H9 (cell line): ENCODE results near the gene OTX2. TPM values are rescaled to one million over a fixed set of nuclear protein-coding genes. Genes with fewer than 3 reads are reported as not detected.

ENCODE experiments used
- DNase-seq: peaks from one replicate; pipeline ENCODE4 v3.0.0-alpha.2; 2017
- H2AFZ ChIP-seq: one replicate; pipeline ENCODE4 v1.6.1; 2013; ENCODE audit warnings: mild to moderate bottlenecking, low read length, control low read depth, moderate library complexity
- H2AK5ac ChIP-seq: 2 replicates; pipeline ENCODE4 v1.6.1; 2013; ENCODE audit warnings: low read length, control low read depth, mixed read lengths; ENCODE audit not compliant: insufficient read length
- H2BK120ac ChIP-seq: one replicate; pipeline ENCODE4 v1.6.1; 2013; ENCODE audit warnings: low read depth, mild to moderate bottlenecking, low read length, control low read depth, inconsistent platforms; ENCODE audit not compliant: poor library complexity, severe bottlenecking
- H2BK12ac ChIP-seq: 2 replicates; pipeline ENCODE4 v1.6.1; 2013; ENCODE audit warnings: low read length, control low read depth, mixed read lengths, low read depth; ENCODE audit not compliant: insufficient read length
- H2BK15ac ChIP-seq: 2 replicates; pipeline ENCODE4 v1.6.1; 2013; ENCODE audit warnings: low read depth, low read length, control low read depth
- H2BK20ac ChIP-seq: one replicate; pipeline ENCODE4 v1.6.1; 2013; ENCODE audit warnings: low read depth, mild to moderate bottlenecking, low read length, control low read depth, inconsistent platforms; ENCODE audit not compliant: poor library complexity, severe bottlenecking
- H2BK5ac ChIP-seq: 2 replicates; pipeline ENCODE4 v1.6.1; 2013; ENCODE audit warnings: low read length, control low read depth, mixed read lengths; ENCODE audit not compliant: insufficient read length
- H3K14ac ChIP-seq: 2 replicates; pipeline ENCODE4 v1.6.1; 2013; ENCODE audit warnings: low read length, control low read depth; ENCODE audit not compliant: insufficient read depth
- H3K18ac ChIP-seq: 2 replicates; pipeline ENCODE4 v1.6.1; 2013; ENCODE audit warnings: low read depth, mild to moderate bottlenecking, mixed read lengths, low read length, control low read depth; ENCODE audit not compliant: insufficient read length
- H3K23ac ChIP-seq: 2 replicates; pipeline ENCODE4 v1.6.1; 2013; ENCODE audit warnings: low read length, control low read depth, mixed read lengths, low read depth; ENCODE audit not compliant: insufficient read length
- H3K23me2 ChIP-seq: 2 replicates; pipeline ENCODE4 v1.6.1; 2013; ENCODE audit warnings: low read depth, mild to moderate bottlenecking, mixed read lengths, low read length, control low read depth; ENCODE audit not compliant: insufficient read length, poor library complexity, severe bottlenecking
- H3K27ac ChIP-seq: 2 replicates; pipeline ENCODE4 v1.5.1; 2013; ENCODE audit warnings: low read length, control low read depth, mixed read lengths, low read depth; ENCODE audit not compliant: insufficient read length
- H3K27me3 ChIP-seq: 2 replicates; pipeline ENCODE4 v1.6.1; 2013; ENCODE audit warnings: low read length, control low read depth, inconsistent platforms; ENCODE audit not compliant: insufficient read depth
- H3K4ac ChIP-seq: 2 replicates; pipeline ENCODE4 v1.6.1; 2013; ENCODE audit warnings: low read depth, mild to moderate bottlenecking, control low read depth, inconsistent platforms, low read length, moderate library complexity
- H3K4me1 ChIP-seq: 2 replicates; pipeline ENCODE4 v1.6.1; 2013; ENCODE audit warnings: low read length, control low read depth, inconsistent platforms; ENCODE audit not compliant: insufficient read depth
- H3K4me2 ChIP-seq: 2 replicates; pipeline ENCODE4 v1.6.1; 2013; ENCODE audit warnings: low read length, control low read depth, mixed read lengths; ENCODE audit not compliant: insufficient read length, insufficient read depth
- H3K56ac ChIP-seq: 2 replicates; pipeline ENCODE4 v1.6.1; 2013; ENCODE audit warnings: low read depth, mild to moderate bottlenecking, mixed read lengths, low read length, control low read depth; ENCODE audit not compliant: insufficient read length
- H3K79me1 ChIP-seq: 2 replicates; pipeline ENCODE4 v1.6.1; 2013; ENCODE audit warnings: low read depth, mild to moderate bottlenecking, moderate library complexity, low read length, control low read depth, inconsistent platforms; ENCODE audit not compliant: insufficient read depth, poor library complexity, severe bottlenecking
- H3K79me2 ChIP-seq: 2 replicates; pipeline ENCODE4 v1.6.1; 2013; ENCODE audit warnings: low read length, control low read depth, inconsistent platforms; ENCODE audit not compliant: insufficient read depth
- H3K9ac ChIP-seq: 2 replicates; pipeline ENCODE4 v1.6.1; 2013; ENCODE audit warnings: low read length, control low read depth, mixed read lengths; ENCODE audit not compliant: insufficient read length; ENCODE audit errors: extremely low read depth
- H3K9me3 ChIP-seq: one replicate; pipeline ENCODE4 v1.6.1; 2013; ENCODE audit warnings: low read depth, low read length, inconsistent platforms; ENCODE audit not compliant: control insufficient read depth
- H3T11ph ChIP-seq: one replicate; pipeline ENCODE4 v1.6.1; 2013; ENCODE audit warnings: mild to moderate bottlenecking, low read length, control low read depth, inconsistent platforms
- H4K20me1 ChIP-seq: one replicate; pipeline ENCODE4 v1.6.1; 2013; ENCODE audit not compliant: control insufficient read depth, insufficient read length, insufficient read depth
- H4K5ac ChIP-seq: 2 replicates; pipeline ENCODE4 v1.6.1; 2013; ENCODE audit warnings: low read depth, mild to moderate bottlenecking, mixed read lengths, low read length, control low read depth; ENCODE audit not compliant: insufficient read length
- H4K8ac ChIP-seq: replicated peaks from 2 replicates; pipeline ENCODE4 v1.6.1; 2013; ENCODE audit warnings: low read length, control low read depth, mixed read lengths, low read depth; ENCODE audit not compliant: insufficient read length
- H4K91ac ChIP-seq: 2 replicates; pipeline ENCODE4 v1.6.1; 2013; ENCODE audit warnings: low read depth, mild to moderate bottlenecking, moderate library complexity, mixed read lengths, low read length, control low read depth; ENCODE audit not compliant: insufficient read length
- H3K27ac Mint-ChIP-seq, 3 experiments: 2 replicates in 2 of 3; 3 replicates in 1 of 3; pipeline ENCODE4 v1.8.0; 2020 to 2021; ENCODE audit warnings: mixed read lengths in 3 of 3, mild to moderate bottlenecking in 1 of 3, moderate library complexity in 1 of 3
- H3K27me3 Mint-ChIP-seq: 2 replicates; pipeline ENCODE4 v1.8.0; 2021; ENCODE audit warnings: low read depth, mild to moderate bottlenecking, moderate library complexity, mixed read lengths
- H3K36me3 Mint-ChIP-seq, 3 experiments: 2 replicates in 2 of 3; 3 replicates in 1 of 3; pipeline ENCODE4 v1.8.0; 2020 to 2021; ENCODE audit warnings: low read depth in 3 of 3, mixed read lengths in 3 of 3; ENCODE audit not compliant: insufficient read depth in 1 of 3
- H3K4me1 Mint-ChIP-seq, 2 experiments: 2 replicates each; pipeline ENCODE4 v1.8.0; 2020; ENCODE audit warnings: mixed read lengths in 2 of 2
- H3K4me3 Mint-ChIP-seq, 2 experiments: 2 replicates in 1 of 2; 3 replicates in 1 of 2; pipeline ENCODE4 v1.8.0; 2020 to 2021; ENCODE audit warnings: mild to moderate bottlenecking in 2 of 2, mixed read lengths in 2 of 2, moderate library complexity in 1 of 2
- H3K9me3 Mint-ChIP-seq, 2 experiments: 2 replicates in 1 of 2; 3 replicates in 1 of 2; pipeline ENCODE4 v1.8.0; 2020; ENCODE audit warnings: mild to moderate bottlenecking in 2 of 2, mixed read lengths in 2 of 2, moderate library complexity in 1 of 2
- CTCF ChIP-seq: fragments of 200-600 bp; sonication (generic); conservative IDR thresholded peaks from 3 replicates; pipeline ENCODE4 v1.8.0; 2021; ENCODE audit warnings: antibody characterized with exemption, mild to moderate bottlenecking
- WGBS: extraction: QIAGEN DNeasy Blood & Tissue Kit; methylation state at CpG from one replicate; pipeline ENCODE4 v1.1.7; 2013; ENCODE audit warnings: missing lambda C conversion rate, low lambda C conversion rate, mixed read lengths; ENCODE audit not compliant: insufficient read length; ENCODE audit errors: extremely low coverage; 5-methylcytosine and 5-hydroxymethylcytosine counted together
- total RNA-seq: library from RNA; stranded (reverse); gene quantifications from 2 replicates; pipeline ENCODE4 v1.2.1, GENCODE V29; 2021

OTX2 gene
- total RNA-seq, 1 experiment from 2014 or later = 193 TPM

DNA sequence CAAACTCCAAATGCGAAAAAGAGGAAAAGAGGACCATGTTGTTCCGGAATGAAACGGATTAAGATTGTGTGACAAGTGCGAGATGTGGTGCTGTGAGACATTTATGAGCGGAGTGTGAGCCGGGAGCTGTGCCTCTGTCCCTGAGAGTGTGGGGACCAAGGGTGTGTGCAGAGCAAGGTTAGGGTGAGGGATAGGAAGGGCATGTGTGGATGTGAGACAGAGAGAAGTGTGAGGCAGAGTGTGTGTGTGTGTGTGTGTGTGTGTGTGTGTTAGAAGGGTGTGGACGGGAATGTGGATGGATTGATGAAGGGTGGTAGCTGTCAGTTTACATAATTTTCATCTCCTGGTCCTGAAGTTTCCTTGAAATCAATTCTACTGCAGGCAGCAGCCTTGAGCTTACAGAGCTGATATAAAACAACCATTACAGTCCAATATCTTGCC, 4.3 kb upstream of the OTX2 start:
- H4K20me1 ChIP-seq = no peaks in the 10 kb centered on the region
- no peaks in the 10 kb centered on the region; a peak in 1 of 5 replicates for H3K9me3 Mint-ChIP-seq
- no peak overlapping the region for H2BK15ac ChIP-seq
- H2BK5ac ChIP-seq = no peak overlapping the region
- no peak for TF ChIP-seq CTCF
- no peak overlapping the region for H4K5ac ChIP-seq
- no peak overlapping the region for H3K4ac ChIP-seq
- no peak overlapping the region for H2AFZ ChIP-seq
- H3K36me3 Mint-ChIP-seq = peaks cover 0 to 5% (median 0%) of the 10 kb centered on the region in 3 experiments; a peak in 1 of 7 replicates
- no peak overlapping the region for H3K27ac ChIP-seq
- no peak overlapping the region for H3K9ac ChIP-seq
- no peak overlapping the region for H2BK12ac ChIP-seq
- WGBS = no CpG with 5 or more reads among the region's 7 CpGs
- peaks cover 9% of the 10 kb centered on the region for H3K4me1 ChIP-seq
- no peak overlapping the region for H3K56ac ChIP-seq
- peaks cover 75% of the 10 kb centered on the region for H3K27me3 ChIP-seq
- H3K27me3 Mint-ChIP-seq = peaks cover 100% of the 10 kb centered on the region
- H2BK120ac ChIP-seq = no peak overlapping the region
- no peak overlapping the region for H3K27ac Mint-ChIP-seq
- H3K79me1 ChIP-seq = no peaks in the 10 kb centered on the region
- H3K4me2 ChIP-seq = peak overlapping the region; percentile 3
- DNase-seq = peak; percentile 58
- no peaks in the 10 kb centered on the region for H3K79me2 ChIP-seq
- H3K23me2 ChIP-seq = peaks cover 37% of the 10 kb centered on the region
- no peak overlapping the region for H3T11ph ChIP-seq
- no peak overlapping the region for H4K91ac ChIP-seq
- H3K9me3 ChIP-seq = no peaks in the 10 kb centered on the region
- H4K8ac ChIP-seq = no peak overlapping the region
- H2AK5ac ChIP-seq = no peak overlapping the region
- H3K4me1 Mint-ChIP-seq = peaks cover 69 to 70% of the 10 kb centered on the region in 2 experiments
- H2BK20ac ChIP-seq = no peak overlapping the region
- H3K18ac ChIP-seq = no peak overlapping the region
- no peak overlapping the region for H3K14ac ChIP-seq
- H3K4me3 Mint-ChIP-seq = peak overlapping the region; percentile 6 to 65
- H3K23ac ChIP-seq = no peak overlapping the region
